Mammary epithelial cell (primary cell): ENCODE measurements around the gene TMIGD1.
"Not testable (repeated sequence)": the region's sequence is repeated elsewhere in the genome, so short reads cannot be mapped to it uniquely, and the experiment has no call there.

Source experiments
- CTCF ChIP-seq, 2 donors: IDR thresholded peaks in 1 of 2; conservative IDR thresholded peaks in 1 of 2; 2 replicates each; pipeline ENCODE4 v1.5.1; 2011 to 2012; ENCODE audit warnings: inconsistent platforms in 2 of 2, low read length in 2 of 2, mild to moderate bottlenecking in 2 of 2, control low read depth in 1 of 2, low read depth in 1 of 2; ENCODE audit not compliant: insufficient read depth in 1 of 2; ENCODE audit errors: extremely low read depth in 1 of 2
- EZH2 ChIP-seq: IDR thresholded peaks from 2 replicates; pipeline ENCODE4 v1.6.1; 2012; ENCODE audit warnings: low read length, inconsistent platforms, borderline replicate concordance

GRCh38 chr17:30343244-30343643 is 9.4 kb upstream of the TMIGD1 start:
- not testable (repeated sequence) for TF ChIP-seq EZH2; CTCF (conservative IDR thresholded peaks at IDR 0.05 in 1 of 2, IDR thresholded peaks at IDR 0.05 in 1 of 2; ENCODE audit: extremely low read depth in 1 of 2, insufficient read depth in 1 of 2, low read depth in 1 of 2, low read length in 2 of 2)
